Right cardiac atrium (tissue), 5 donors: ENCODE results near the gene SDHA. TPM values are rescaled to one million over a fixed set of nuclear protein-coding genes. Genes with fewer than 3 reads are reported as not detected.
"Not testable (repeated sequence)": the region's sequence is repeated elsewhere in the genome, so short reads cannot be mapped to it uniquely, and the experiment has no call there.

Experiments used
- ATAC-seq, 2 donors: fragments of 200-7000 bp; cut with Tn5 transposase; one replicate each; pipeline versions ENCODE4 v1.8.0 to v1.9.1; 2020; ENCODE audit warnings: moderate library complexity in 2 of 2, mild to moderate bottlenecking in 1 of 2
- DNase-seq, 3 donors: peaks; one replicate each; pipeline ENCODE4 v3.0.0-alpha.2; 2020
- H3K27ac ChIP-seq: one replicate; pipeline ENCODE4 v1.5.1; 2013; ENCODE audit warnings: mild to moderate bottlenecking, low read length, control low read depth, moderate library complexity
- H3K27me3 ChIP-seq: one replicate; pipeline ENCODE4 v1.6.1; 2013; ENCODE audit not compliant: control insufficient read depth, insufficient read depth
- H3K4me1 ChIP-seq: one replicate; pipeline ENCODE4 v1.6.1; 2013; ENCODE audit warnings: low read length; ENCODE audit not compliant: control insufficient read depth, insufficient read depth
- H3K4me3 ChIP-seq: one replicate; pipeline ENCODE4 v1.5.1; 2013; ENCODE audit warnings: low read length, control low read depth
- H3K9me3 ChIP-seq: one replicate; pipeline ENCODE4 v1.6.1; 2013; ENCODE audit warnings: low read length; ENCODE audit not compliant: control insufficient read depth
- WGBS: extraction: QIAGEN DNeasy Blood & Tissue Kit; methylation state at CpG from one replicate; pipeline ENCODE4 v1.1.7; 2013; 5-methylcytosine and 5-hydroxymethylcytosine counted together
- intact Hi-C, 4 donors: fragments of 100-400 bp; cut with DNase I; formaldehyde crosslinking; loops; one replicate each; pipeline versions ENCODE4 v1.11.0 to v1.14.0; 2022 to 2023
- polyA plus RNA-seq: library from polyadenylated mRNA; stranded (reverse); fragments of 200-250 nt; gene quantifications from one replicate; pipeline ENCODE4 v1.2.3, GENCODE V29; 2013
- total RNA-seq, 4 donors: library from RNA; stranded (reverse); fragmentation: NEBNext Ultra II Directional; extraction: Animal tissue kit (Norgen Biotek cat#: 25700); gene quantifications; one replicate each; pipeline ENCODE4 v1.2.1, GENCODE V29; 2021
- donor health status: healthy with polysubstance abuse.
- donor health status: DM: no; HTN: yes; CAD: no.
- donor health status: DM: no; HTN: no; CAD: no.
- donor health status: DM: no; HTN: yes; CAD: no; lungs with severe emphysema.
- donor health status: DM: yes; HTN: yes; CAD: no.

SDHA gene
- total and polyA plus RNA-seq, 5 donors: 370 to 605 (median 428) TPM

DNA sequence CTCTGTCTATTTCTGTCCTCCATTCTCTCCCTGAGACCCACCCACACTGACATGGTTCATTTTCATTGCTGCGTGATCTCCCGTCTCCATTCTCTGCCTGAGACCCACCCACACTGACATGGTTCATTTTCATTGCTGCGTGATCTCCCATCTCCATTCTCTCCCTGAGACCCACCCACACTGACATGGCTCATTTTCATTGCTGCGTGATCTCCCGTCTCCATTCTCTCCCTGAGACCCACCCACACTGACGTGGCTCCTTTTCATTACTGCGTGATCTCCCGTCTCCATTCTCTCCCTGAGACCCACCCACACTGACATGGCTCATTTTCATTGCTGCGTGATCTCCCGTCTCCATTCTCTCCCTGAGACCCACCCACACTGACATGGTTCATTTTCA is 73.2 kb downstream of the SDHA start:
- H3K4me3 ChIP-seq, H3K9me3 ChIP-seq, DNase-seq, H3K4me1 ChIP-seq, H3K27ac ChIP-seq, H3K27me3 ChIP-seq, ATAC-seq, intact Hi-C loops: not testable (repeated sequence)
- 96% methylated on average over 10 of the region's 10 CpGs for WGBS

- H3K4me1 ChIP-seq, ATAC-seq, H3K27ac ChIP-seq, H3K9me3 ChIP-seq, H3K4me3 ChIP-seq, DNase-seq, intact Hi-C loops, H3K27me3 ChIP-seq: not testable (repeated sequence)
- 98% methylated on average over 17 of the region's 17 CpGs for WGBS
Observed at GRCh38 chr5:294788-295187, 76.7 kb downstream of the SDHA start.

DNA sequence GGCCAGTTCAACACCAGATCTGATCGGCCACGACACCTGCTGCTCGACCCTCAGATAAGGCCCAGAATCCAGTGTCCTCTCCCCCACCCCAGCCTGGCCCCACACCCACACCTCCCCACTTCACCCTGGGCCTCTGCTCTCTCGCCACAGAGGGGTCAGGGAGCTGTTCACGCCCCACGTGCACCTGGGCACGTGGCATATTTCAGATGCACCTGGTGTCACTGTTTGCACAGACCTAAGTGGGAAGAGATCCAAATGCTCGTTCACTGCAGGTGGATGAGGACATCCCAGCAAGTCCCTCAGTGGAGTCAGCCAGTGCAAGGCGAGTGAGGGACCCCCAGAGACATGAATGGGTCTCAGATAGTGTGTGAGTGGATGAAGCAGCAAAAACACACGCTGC is 78.1 kb downstream of the SDHA start:
- H3K9me3 ChIP-seq, intact Hi-C loops, H3K4me1 ChIP-seq, H3K4me3 ChIP-seq, DNase-seq, H3K27ac ChIP-seq, H3K27me3 ChIP-seq: not testable (repeated sequence)
- WGBS: 89% methylated on average over 10 of the region's 10 CpGs
- peak in 1 of 2 donors; percentile 23 for ATAC-seq

GRCh38 chr5:296954-297353 is 78.8 kb downstream of the SDHA start:
- peak; percentile 51 to 52 for ATAC-seq
- H3K4me1 ChIP-seq, H3K27ac ChIP-seq, H3K9me3 ChIP-seq, H3K27me3 ChIP-seq, DNase-seq, intact Hi-C loops, H3K4me3 ChIP-seq: not testable (repeated sequence)
- WGBS: 81% methylated on average over 15 of the region's 16 CpGs

- H3K4me3 ChIP-seq, H3K9me3 ChIP-seq, H3K4me1 ChIP-seq, intact Hi-C loops, DNase-seq, H3K27ac ChIP-seq, H3K27me3 ChIP-seq, ATAC-seq: not testable (repeated sequence)
- 79% methylated on average over 6 of the region's 6 CpGs for WGBS
Observed at GRCh38 chr5:297448-297847, 79.3 kb downstream of the SDHA start.

GRCh38 chr5:297991-298736 is 80.0 kb downstream of the SDHA start:
- ATAC-seq, H3K27me3 ChIP-seq, H3K4me1 ChIP-seq, H3K4me3 ChIP-seq, H3K27ac ChIP-seq, intact Hi-C loops, H3K9me3 ChIP-seq: not testable (repeated sequence)
- WGBS: 74% methylated on average over 14 of the region's 14 CpGs
- DNase-seq: peak in 1 of 3 donors; percentile 28

DNA sequence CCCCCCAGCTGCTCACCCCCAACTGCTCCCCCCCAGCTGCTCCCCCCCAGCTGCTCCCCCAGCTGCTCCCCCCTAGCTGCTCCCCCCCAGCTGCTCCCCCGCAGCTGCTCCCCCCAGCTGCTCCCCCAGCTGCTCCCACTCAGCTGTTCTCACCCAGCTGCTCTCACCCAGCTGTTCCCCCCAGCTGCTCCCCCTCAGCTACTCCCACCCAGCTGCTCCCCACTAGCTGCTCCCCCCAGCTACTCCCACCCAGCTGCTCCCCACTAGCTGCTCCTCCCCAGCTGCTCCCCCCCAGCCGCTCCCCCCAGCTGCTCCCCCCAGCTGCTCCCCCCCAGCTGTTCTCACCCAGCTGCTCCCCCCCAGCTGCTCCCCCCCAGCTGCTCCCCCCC is 80.6 kb downstream of the SDHA start:
- ATAC-seq (no peak), DNase-seq (no peak)
- H3K4me1 ChIP-seq: no peaks in the 10 kb centered on the region
- H3K27me3 ChIP-seq: no peaks in the 10 kb centered on the region
- no peaks in the 10 kb centered on the region for H3K9me3 ChIP-seq
- no peak overlapping the region for H3K27ac ChIP-seq
- intact Hi-C loops: no loop called here
- WGBS: 96% methylated on average over 2 of the region's 2 CpGs
- H3K4me3 ChIP-seq: no peak overlapping the region

DNA sequence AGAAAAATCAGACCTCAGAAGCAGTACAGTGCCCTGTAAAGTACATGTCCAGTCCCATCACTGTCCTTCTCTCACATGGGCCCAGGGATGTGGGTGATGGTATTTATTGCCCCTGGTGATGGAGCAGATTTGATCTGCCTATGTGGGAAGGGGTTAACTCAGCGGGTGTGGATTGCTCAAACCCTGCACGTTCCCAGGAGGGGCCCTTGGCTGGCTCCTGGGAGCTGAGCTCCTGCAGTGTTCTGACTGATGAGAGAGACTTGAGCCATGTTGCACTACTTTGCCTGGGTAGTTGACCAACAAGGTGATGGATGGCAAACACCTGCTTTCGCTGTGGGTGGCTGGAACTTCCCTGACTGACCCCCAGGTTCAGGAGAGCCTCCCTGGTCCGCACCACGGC is 81.8 kb downstream of the SDHA start:
- ATAC-seq: peak; percentile 38 to 39
- intact Hi-C loops: not testable (repeated sequence)

DNA sequence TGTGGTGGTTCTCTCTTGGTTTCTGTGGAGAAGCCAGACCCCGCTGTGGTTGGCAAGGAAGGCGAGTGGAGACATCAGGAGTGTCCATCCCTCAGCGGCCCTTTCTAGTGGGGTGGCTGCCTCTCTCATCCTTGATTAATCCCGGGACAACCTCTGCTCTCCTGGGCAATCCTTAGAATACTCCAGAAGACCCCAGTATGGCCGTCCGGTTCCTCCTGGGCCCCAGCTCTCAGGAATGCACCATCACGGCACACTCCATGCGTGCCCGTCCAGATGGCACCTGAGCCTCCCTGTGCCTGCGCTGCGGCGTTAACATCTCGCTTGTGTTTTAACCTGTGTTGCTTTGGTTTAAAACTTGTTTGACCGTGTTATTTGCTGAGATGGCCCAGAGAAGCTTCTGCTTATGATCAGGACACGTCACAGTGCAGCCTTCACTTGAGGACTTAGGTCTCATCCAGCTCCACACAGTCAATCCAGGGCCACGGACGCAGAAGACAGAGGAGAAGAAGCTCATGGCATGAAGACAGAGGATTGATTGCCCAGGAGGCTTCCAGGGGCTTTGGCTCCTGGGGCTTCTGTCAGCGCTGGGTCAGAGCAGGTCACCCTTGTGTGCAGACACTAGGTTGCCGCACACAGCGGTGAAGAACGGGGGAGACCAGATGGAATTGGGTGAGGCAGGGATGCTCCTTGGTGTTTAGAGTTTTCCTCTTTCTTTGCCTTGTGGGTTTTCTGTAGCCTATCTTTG is 82.7 kb downstream of the SDHA start:
- ATAC-seq: peak in 1 of 2 donors; percentile 10
- 95% methylated on average over 21 of the region's 21 CpGs for WGBS
- H3K27me3 ChIP-seq, H3K4me1 ChIP-seq, H3K27ac ChIP-seq, H3K4me3 ChIP-seq, DNase-seq, intact Hi-C loops, H3K9me3 ChIP-seq: not testable (repeated sequence)

More for the DNA sequence above, 81.8 kb downstream of the SDHA start:
- not testable (repeated sequence) for DNase-seq, H3K27me3 ChIP-seq, H3K9me3 ChIP-seq, H3K27ac ChIP-seq, H3K4me3 ChIP-seq, H3K4me1 ChIP-seq
- 72% methylated on average over 5 of the region's 5 CpGs for WGBS

DNA sequence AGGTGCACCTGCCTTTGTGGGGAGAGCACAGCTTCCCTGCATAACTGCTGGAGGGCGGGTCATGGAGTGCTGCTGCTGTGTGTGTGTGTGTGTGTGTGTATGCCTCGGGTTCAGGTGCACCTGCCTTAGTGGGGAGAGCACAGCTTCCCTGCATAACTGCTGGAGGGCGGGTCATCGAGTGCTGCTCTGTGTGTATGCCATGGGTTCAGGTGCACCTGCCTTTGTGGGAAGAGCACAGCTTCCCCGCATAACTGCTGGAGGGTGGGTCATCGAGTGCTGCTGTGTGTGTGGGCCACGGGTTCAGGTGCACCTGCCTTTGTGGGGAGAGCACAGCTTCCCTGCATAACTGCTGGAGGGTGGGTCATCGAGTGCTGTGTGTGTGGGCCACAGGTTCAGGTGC is 84.3 kb downstream of the SDHA start:
- 93% methylated on average over 8 of the region's 8 CpGs for WGBS

DNA sequence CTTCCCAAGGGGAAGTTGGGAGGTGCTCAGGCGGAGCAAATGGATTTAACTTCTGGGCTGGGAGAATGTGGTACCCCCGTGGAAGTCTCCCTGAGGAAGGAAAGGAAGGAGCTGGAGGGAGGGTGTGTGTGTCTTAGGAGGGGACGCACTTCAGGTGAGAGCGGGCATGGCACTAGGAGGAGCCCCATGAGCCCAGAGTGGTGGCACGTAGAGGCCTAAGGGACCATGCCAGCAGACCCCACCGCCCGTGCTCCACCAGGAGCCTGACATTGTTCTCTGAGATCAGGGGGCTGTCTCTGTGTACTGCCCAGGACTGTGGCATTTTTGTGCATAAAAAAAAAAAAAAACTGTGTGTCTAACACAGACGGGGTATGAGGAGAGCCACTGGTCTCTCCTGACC is 84.8 kb downstream of the SDHA start:
- ATAC-seq (no peak), DNase-seq (no peak)
- Histone ChIP-seq H3K27me3 (no peaks in the 10 kb centered on the region), H3K9me3 (no peaks in the 10 kb centered on the region), H3K4me3 (no peak overlapping the region), H3K4me1 (no peaks in the 10 kb centered on the region), H3K27ac (no peak overlapping the region)
- WGBS: 82% methylated on average over 8 of the region's 8 CpGs
- intact Hi-C loops: no loop called here

More for the DNA sequence above, 84.3 kb downstream of the SDHA start:
- H3K4me3 ChIP-seq, ATAC-seq, DNase-seq, H3K9me3 ChIP-seq, H3K4me1 ChIP-seq, H3K27me3 ChIP-seq, H3K27ac ChIP-seq, intact Hi-C loops: not testable (repeated sequence)
